GM23248 (cell line): ENCODE results near the gene FOLR1. TPM values are rescaled to one million over a fixed set of nuclear protein-coding genes. Genes with fewer than 3 reads are reported as not detected.

Source experiments
- DNase-seq: peaks from one replicate; pipeline ENCODE4 v3.0.0-alpha.2; 2015
- H2AFZ ChIP-seq: fragments of 200-600 bp; sonication (generic); 2 replicates; pipeline ENCODE4 v1.6.1; 2016; ENCODE audit warnings: antibody characterized with exemption
- H3F3A ChIP-seq: fragments of 200-600 bp; sonication (generic); 2 replicates; pipeline ENCODE4 v1.6.1; 2016; ENCODE audit warnings: mild to moderate bottlenecking, antibody characterized with exemption, mixed run types; ENCODE audit not compliant: insufficient read depth
- H3K27ac ChIP-seq: fragments of 200-600 bp; sonication (generic); 2 replicates; pipeline ENCODE4 v1.5.1; 2016; ENCODE audit warnings: mild to moderate bottlenecking
- H3K27me3 ChIP-seq: fragments of 200-600 bp; sonication (generic); replicated peaks from 2 replicates; pipeline ENCODE4 v1.6.1; 2016; ENCODE audit warnings: mild to moderate bottlenecking; ENCODE audit not compliant: insufficient read depth
- H3K36me3 ChIP-seq: fragments of 200-600 bp; sonication (generic); 2 replicates; pipeline ENCODE4 v1.6.1; 2016; ENCODE audit warnings: low read depth, mild to moderate bottlenecking
- H3K4me1 ChIP-seq: fragments of 200-600 bp; sonication (generic); 2 replicates; pipeline ENCODE4 v1.6.1; 2016; ENCODE audit warnings: mild to moderate bottlenecking; ENCODE audit not compliant: insufficient read depth
- H3K4me2 ChIP-seq: fragments of 200-600 bp; sonication (generic); one replicate; pipeline ENCODE4 v1.6.1; 2016; ENCODE audit warnings: mild to moderate bottlenecking; ENCODE audit not compliant: unreplicated experiment
- H3K4me3 ChIP-seq: fragments of 200-600 bp; sonication (generic); 2 replicates; pipeline ENCODE4 v1.5.1; 2016; ENCODE audit warnings: mild to moderate bottlenecking
- H3K79me2 ChIP-seq: fragments of 200-600 bp; sonication (generic); 2 replicates; pipeline ENCODE4 v1.6.1; 2016; ENCODE audit warnings: mild to moderate bottlenecking; ENCODE audit not compliant: insufficient read depth
- H3K9ac ChIP-seq: fragments of 200-600 bp; sonication (generic); 2 replicates; pipeline ENCODE4 v1.6.1; 2016; ENCODE audit warnings: mild to moderate bottlenecking
- H3K9me2 ChIP-seq: fragments of 200-600 bp; sonication (generic); 2 replicates; pipeline ENCODE4 v1.6.1; 2016; ENCODE audit warnings: mixed run types, mild to moderate bottlenecking, moderate library complexity; ENCODE audit not compliant: insufficient read depth
- H3K9me3 ChIP-seq: fragments of 200-600 bp; sonication (generic); one replicate; pipeline ENCODE4 v1.6.1; 2017; ENCODE audit warnings: low read depth
- H4K20me1 ChIP-seq: fragments of 200-600 bp; sonication (generic); 2 replicates; pipeline ENCODE4 v1.6.0; 2016; ENCODE audit not compliant: insufficient read depth
- EZH2 ChIP-seq: fragments of 200-600 bp; sonication (generic); IDR thresholded peaks from 2 replicates; pipeline ENCODE4 v1.6.1; 2018; ENCODE audit warnings: antibody characterized with exemption, mild to moderate bottlenecking; ENCODE audit not compliant: insufficient read depth, poor library complexity, severe bottlenecking
- EZH2phosphoT487 ChIP-seq: fragments of 200-600 bp; sonication (generic); IDR thresholded peaks from 2 replicates; pipeline ENCODE4 v1.6.1; 2018; ENCODE audit warnings: antibody characterized with exemption, moderate library complexity, mild to moderate bottlenecking, low read depth; ENCODE audit not compliant: insufficient read depth
- WGBS, 2 experiments: methylation state at CpG; one replicate each; pipeline ENCODE4 v1.1.6; 2015 to 2017; ENCODE audit warnings: low lambda C conversion rate in 2 of 2, low coverage in 1 of 2; ENCODE audit errors: missing lambda C conversion rate in 2 of 2; 5-methylcytosine and 5-hydroxymethylcytosine counted together
- in situ Hi-C: fragments of 300-500 bp; cut with MboI; formaldehyde crosslinking; loops from 2 replicates; pipeline ENCODE4 v1.15.0; 2020
- polyA plus RNA-seq: library from polyadenylated mRNA; unstranded; fragments of >200 nt; fragmentation: Nextera tagmentation; extraction: Ambion mirVana; gene quantifications from 2 replicates; pipeline ENCODE4 v1.2.1, GENCODE V29; 2016
- total RNA-seq: library from RNA; depleted of rRNA; stranded (reverse); fragments of >200 nt; shearing (Covaris generic); gene quantifications from 2 replicates; pipeline ENCODE4 v1.2.3, GENCODE V29; 2014; rRNA removed

FOLR1 gene
- total and polyA plus RNA-seq, 2 experiments from 2014 or later, result 0.24 TPM; not detected in 1

DNA sequence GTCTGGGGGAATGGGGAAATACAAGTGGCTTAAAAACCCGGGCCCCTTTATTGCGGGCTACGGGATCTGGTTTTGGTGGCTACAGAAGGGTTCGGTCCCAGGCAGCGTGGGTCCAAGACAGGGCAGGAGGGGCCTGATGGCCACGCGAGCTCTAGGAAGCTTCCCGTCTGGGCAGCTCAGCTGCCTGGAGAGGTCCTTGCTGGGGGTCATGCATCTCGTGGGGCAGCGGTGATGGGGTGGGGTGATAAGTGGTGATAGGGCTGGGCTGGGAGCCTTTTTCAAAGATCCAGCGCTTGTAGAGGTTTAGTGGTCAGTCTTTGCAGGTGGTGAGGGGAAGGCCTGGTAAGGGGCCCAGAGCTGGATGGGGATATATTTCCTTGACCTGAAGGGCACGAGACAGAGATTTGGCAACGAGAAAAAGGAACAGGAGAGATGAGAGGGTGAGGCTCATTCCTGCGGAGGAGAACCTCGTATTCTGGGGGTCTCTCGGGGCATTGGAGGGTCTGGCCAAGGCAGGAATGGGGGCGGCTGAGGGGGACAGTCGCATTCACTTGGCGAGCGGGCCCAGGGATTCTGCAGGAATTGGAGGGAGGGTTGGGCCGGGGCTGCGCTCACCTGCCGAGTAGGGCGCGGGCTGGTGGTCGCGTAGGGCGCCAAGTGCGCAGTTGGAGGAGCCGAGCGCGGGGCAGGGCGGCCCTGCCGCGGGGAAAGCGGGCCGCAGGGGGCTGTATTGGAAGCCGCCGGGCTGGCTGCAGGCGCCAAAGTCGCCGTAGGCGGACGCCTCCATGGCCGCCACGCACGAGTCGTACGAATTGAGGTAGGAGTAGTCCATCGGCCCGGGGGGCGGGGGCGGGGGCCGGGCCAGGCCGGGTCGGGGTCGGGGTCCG, 51.5 kb downstream of the FOLR1 start:
- Histone ChIP-seq H3K9me2 (no peaks in the 10 kb centered on the region), H3K9me3 (no peaks in the 10 kb centered on the region), H4K20me1 (no peaks in the 10 kb centered on the region), H3K27ac (no peak overlapping the region), H3F3A (peaks cover 5% of the 10 kb centered on the region; the same call in 1 of the 2 replicates), H3K27me3 (peaks cover 52% of the 10 kb centered on the region), H3K9ac (no peak overlapping the region), H3K4me3 (no peak overlapping the region), H3K79me2 (no peaks in the 10 kb centered on the region), H3K4me2 (no peak overlapping the region), H3K4me1 (no peaks in the 10 kb centered on the region), H2AFZ (no peak overlapping the region), H3K36me3 (peaks cover 3% of the 10 kb centered on the region; the same call in 1 of the 2 replicates)
- in situ Hi-C loops, result no loop called here
- TF ChIP-seq EZH2phosphoT487, result 0 out of 2 replicates have a peak, but pooled peaks have one; percentile 24
- TF ChIP-seq EZH2, result no peak
- no peak for DNase-seq
- WGBS, 2 experiments, result 31 to 44% methylated on average over 35 to 50 of the region's 58 CpGs

DNA sequence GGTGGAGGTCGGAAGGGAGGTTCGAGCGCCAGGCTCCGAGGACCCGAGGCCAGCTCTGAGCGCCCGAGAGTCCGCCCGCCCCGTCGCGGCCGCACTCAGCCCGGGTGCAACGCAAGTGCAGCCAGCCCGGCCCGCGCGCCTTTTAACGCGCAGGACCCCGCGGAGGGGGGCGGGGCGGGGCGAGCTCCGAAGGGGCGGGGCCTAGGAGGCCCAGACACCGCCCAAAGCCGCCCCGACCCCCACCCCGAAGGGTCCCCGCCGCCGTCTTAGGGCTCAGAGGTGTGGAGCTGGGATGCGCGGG, 52.1 kb downstream of the FOLR1 start, which contains the start of gene PHOX2A:
TSS of gene PHOX2A (minus strand) at position 117 of the 301 bp plus-strand sequence. CDS start 172 bp downstream, outside the sequence.
- no peaks in the 10 kb centered on the region for H3K36me3 ChIP-seq
- no peak for DNase-seq
- peak within 1 kb of the TSS; percentile 39 for H3K4me2 ChIP-seq
- no peak within 1 kb of the TSS for H3K27ac ChIP-seq
- TF ChIP-seq EZH2phosphoT487, result no peak
- no peak for TF ChIP-seq EZH2
- H4K20me1 ChIP-seq, result no peaks in the 10 kb centered on the region
- H3K27me3 ChIP-seq, result peaks cover 52% of the 10 kb centered on the region
- H3K4me1 ChIP-seq, result no peaks in the 10 kb centered on the region
- in situ Hi-C loops, result no loop called here
- no peaks in the 10 kb centered on the region for H3F3A ChIP-seq
- peak within 1 kb of the TSS; percentile 29; the same call in 1 of the 2 replicates for H2AFZ ChIP-seq
- no peak within 1 kb of the TSS for H3K9ac ChIP-seq
- H3K4me3 ChIP-seq, result peak within 1 kb of the TSS; percentile 51; the same call in 1 of the 2 replicates
- 10% methylated on average over 28 of the region's 37 CpGs; no CpG with 5 or more reads in 1 of the 2 experiments for WGBS, 2 experiments
- H3K9me2 ChIP-seq, result no peaks in the 10 kb centered on the region
- H3K9me3 ChIP-seq, result no peaks in the 10 kb centered on the region
- H3K79me2 ChIP-seq, result no peaks in the 10 kb centered on the region

DNA sequence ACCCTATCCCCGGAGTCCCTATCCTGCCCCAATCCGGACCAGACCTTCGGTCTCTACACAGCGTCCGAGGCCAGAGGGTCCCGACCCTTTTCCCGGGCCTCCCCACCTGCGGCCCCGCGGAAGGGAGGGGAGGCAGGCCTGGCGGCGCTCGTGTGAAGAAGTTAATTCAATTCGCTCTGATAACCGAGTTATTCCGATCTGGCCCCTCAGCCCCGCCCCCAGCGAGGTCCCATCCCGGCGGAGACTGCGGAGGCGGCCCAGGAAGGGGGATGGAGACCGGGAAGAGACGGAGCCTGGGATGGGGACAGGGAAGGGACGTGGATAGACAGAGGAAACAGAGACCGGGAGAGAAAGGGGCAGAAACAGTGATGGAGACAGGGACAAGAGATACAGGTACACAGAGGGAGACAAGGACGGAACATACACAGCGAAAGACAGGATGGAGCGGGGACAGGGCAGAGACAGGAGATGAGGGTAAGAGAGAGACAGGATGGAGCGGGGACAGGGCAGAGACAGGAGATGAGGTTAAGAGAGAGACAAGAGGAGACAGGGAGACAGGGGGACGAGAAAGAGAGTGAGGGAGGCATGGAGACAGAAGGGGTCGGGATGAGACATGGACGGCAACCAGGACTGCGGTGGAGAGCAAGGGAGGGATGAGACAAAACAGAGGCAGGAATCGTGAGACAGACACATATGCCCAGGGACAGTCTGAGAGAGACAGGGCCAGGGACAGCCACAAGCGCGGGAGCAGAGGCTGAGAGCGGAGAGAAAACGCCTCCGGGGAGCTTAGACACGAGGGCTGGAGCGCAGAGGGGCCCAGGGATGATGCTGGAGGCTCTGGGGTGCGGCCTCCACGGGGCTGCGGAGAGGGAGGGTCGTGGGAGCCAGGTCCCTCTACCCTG, 52.7 kb downstream of the FOLR1 start:
- no peaks in the 10 kb centered on the region for H3K36me3 ChIP-seq

DNA sequence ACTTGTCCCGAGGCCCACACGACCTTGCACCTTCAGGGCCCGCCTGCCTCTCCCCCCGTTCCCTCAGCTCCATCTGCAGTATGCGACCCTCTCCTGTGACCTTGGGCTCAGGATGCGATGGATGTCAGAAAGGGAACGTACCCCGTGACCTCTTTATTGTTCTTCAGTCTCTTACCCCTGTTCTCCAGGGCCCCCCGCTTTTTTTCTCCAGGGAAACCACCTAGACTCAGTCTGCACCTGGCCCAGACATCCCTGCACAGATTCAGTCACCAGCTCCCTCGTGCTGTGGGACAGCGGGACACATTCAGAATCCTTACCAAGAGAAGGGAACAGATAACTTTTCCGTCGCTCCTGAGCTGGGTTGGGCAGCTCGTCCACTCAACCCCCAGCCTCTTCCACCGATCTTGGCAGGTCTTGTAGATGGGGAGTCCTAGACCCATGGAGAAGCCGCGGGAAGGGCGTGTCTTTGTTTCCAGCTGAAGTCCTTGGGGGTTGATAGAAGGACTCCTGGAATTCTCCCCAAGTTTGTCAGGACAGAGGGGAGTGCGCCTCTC, 53.4 kb downstream of the FOLR1 start:
- WGBS, 2 experiments, result 16% methylated on average over 19 of the region's 19 CpGs
- no peak for DNase-seq
- H3K4me1 ChIP-seq, result no peaks in the 10 kb centered on the region

More for the DNA sequence above, 52.7 kb downstream of the FOLR1 start:
- Histone ChIP-seq H3K9me3 (no peaks in the 10 kb centered on the region), H3K4me1 (no peaks in the 10 kb centered on the region), H3K4me3 (peak overlapping the region; percentile 51; the same call in 1 of the 2 replicates), H3F3A (no peaks in the 10 kb centered on the region), H2AFZ (peak overlapping the region; percentile 29; the same call in 1 of the 2 replicates), H3K27ac (no peak overlapping the region), H3K27me3 (peaks cover 52% of the 10 kb centered on the region), H3K9me2 (no peaks in the 10 kb centered on the region), H4K20me1 (no peaks in the 10 kb centered on the region), H3K79me2 (no peaks in the 10 kb centered on the region), H3K9ac (no peak overlapping the region), H3K4me2 (peak overlapping the region; percentile 39)
- DNase-seq, result no peak
- WGBS, 2 experiments, result 9 to 12% methylated on average over 43 to 45 of the region's 46 CpGs
- in situ Hi-C loops, result no loop called here
- TF ChIP-seq EZH2phosphoT487, result peak; percentile 79
- peak; percentile 98 for TF ChIP-seq EZH2

More for the DNA sequence above, 53.4 kb downstream of the FOLR1 start:
- H3K4me3 ChIP-seq, result no peak overlapping the region
- H2AFZ ChIP-seq, result no peak overlapping the region
- no peak overlapping the region for H3K9ac ChIP-seq
- H3F3A ChIP-seq, result no peaks in the 10 kb centered on the region
- H4K20me1 ChIP-seq, result no peaks in the 10 kb centered on the region
- no peak overlapping the region for H3K27ac ChIP-seq
- H3K4me2 ChIP-seq, result no peak overlapping the region
- no peaks in the 10 kb centered on the region for H3K9me2 ChIP-seq
- no peaks in the 10 kb centered on the region for H3K9me3 ChIP-seq
- H3K79me2 ChIP-seq, result no peaks in the 10 kb centered on the region
- H3K36me3 ChIP-seq, result no peaks in the 10 kb centered on the region
- peaks cover 52% of the 10 kb centered on the region for H3K27me3 ChIP-seq
- in situ Hi-C loops, result no loop called here
- TF ChIP-seq EZH2 (peak; percentile 40), EZH2phosphoT487 (no peak)

Other genes with a start within 250 kb of the FOLR1 start
- gene IL18BP, start 193.2 kb upstream of the FOLR1 start, total RNA-seq, result 2.5 and 4.8 TPM in 2 replicates
- 0.14 and 0.44 TPM in 2 replicates for gene IL18BP, start 193.2 kb upstream of the FOLR1 start, polyA plus RNA-seq
- gene NUMA1, start 111.6 kb upstream of the FOLR1 start, total RNA-seq, result 124 and 149 TPM in 2 replicates
- 48.7 and 51.5 TPM in 2 replicates for gene NUMA1, start 111.6 kb upstream of the FOLR1 start, polyA plus RNA-seq
- 7.1 and 7.8 TPM in 2 replicates for gene LRRC51, start 111.3 kb upstream of the FOLR1 start, total RNA-seq
- 7.5 and 9.4 TPM in 2 replicates for gene LRRC51, start 111.3 kb upstream of the FOLR1 start, polyA plus RNA-seq
- 122 and 132 TPM in 2 replicates for gene LAMTOR1, start 88.8 kb upstream of the FOLR1 start, total RNA-seq
- gene LAMTOR1, start 88.8 kb upstream of the FOLR1 start, polyA plus RNA-seq, result 142 and 145 TPM in 2 replicates
- not detected in 2 replicates for gene TOMT, start 86.2 kb upstream of the FOLR1 start, total RNA-seq
- gene TOMT, start 86.2 kb upstream of the FOLR1 start, polyA plus RNA-seq, result not detected in 2 replicates
- 38.7 TPM in 2 replicates for gene ANAPC15, start 79.4 kb upstream of the FOLR1 start, total RNA-seq
- gene ANAPC15, start 79.4 kb upstream of the FOLR1 start, polyA plus RNA-seq, result 57.5 and 62.4 TPM in 2 replicates
- gene FOLR3, start 56.4 kb upstream of the FOLR1 start, total RNA-seq, result 0.43 and 4.3 TPM in 2 replicates
- 0.93 and 1.8 TPM in 2 replicates for gene FOLR3, start 56.4 kb upstream of the FOLR1 start, polyA plus RNA-seq
- not detected in 2 replicates for gene FOLR2, start 24.7 kb downstream of the FOLR1 start, total RNA-seq
- not detected in 2 replicates for gene FOLR2, start 24.7 kb downstream of the FOLR1 start, polyA plus RNA-seq
- gene INPPL1, start 32.6 kb downstream of the FOLR1 start, total RNA-seq, result 68.0 and 70.6 TPM in 2 replicates
- 24.9 and 28.4 TPM in 2 replicates for gene INPPL1, start 32.6 kb downstream of the FOLR1 start, polyA plus RNA-seq
- not detected in 2 replicates for gene PHOX2A, start 52.0 kb downstream of the FOLR1 start, total RNA-seq
- gene PHOX2A, start 52.0 kb downstream of the FOLR1 start, polyA plus RNA-seq, result not detected in 2 replicates
- gene CLPB, start 242.4 kb downstream of the FOLR1 start, total RNA-seq, result 19.2 and 26.8 TPM in 2 replicates
- gene CLPB, start 242.4 kb downstream of the FOLR1 start, polyA plus RNA-seq, result 11.5 and 16.9 TPM in 2 replicates